ENCODE results near the gene GSTO1. TPM values are rescaled to one million over a fixed set of nuclear protein-coding genes. Genes with fewer than 3 reads are reported as not detected.

Gene GSTO1
- total and polyA plus RNA-seq, 9 of the 15 experiments (the other 6 are each of a cell fraction or from before 2014, with no cell fraction given), result 136 to 592 (median 237) TPM

GRCh38 chr10:104291439-104291951 lies 36.8 kb downstream of the GSTO1 start:
- H3K4me2 ChIP-seq (ENCODE audit: insufficient read depth, low read length), result peak overlapping the region; percentile 34; the same call in 1 of the 2 replicates
- no peaks in the 10 kb centered on the region for H3K9me1 ChIP-seq (ENCODE audit: control insufficient read depth, insufficient read depth, low read length)
- no TSS peak for BruUV-seq (replicated peaks)
- CTCF ChIA-PET (ENCODE audit: low intra/inter-chr PET ratio), result interaction anchor here (0.5 to 3.1 kb wide), 4 partner anchors 15 to 331 kb away, joined by 3 to 63 read pairs (median 4); partner anchors contain the start of gene CFAP58
- intact Hi-C loops (cut with micrococcal nuclease), result loop anchor here (1.0 kb wide), 1 partner anchor 59 kb away; no protein-coding TSS in a partner anchor
- WGBS (ENCODE audit: insufficient coverage, low coverage, missing lambda C conversion rate), result 0% methylated on average over 12 of the region's 26 CpGs
- no peaks in the 10 kb centered on the region for H3K9me3 ChIP-seq (replicated peaks; ENCODE audit: control insufficient read depth, insufficient read depth, low read depth, low read length)
- no peaks in the 10 kb centered on the region for H4K20me1 ChIP-seq (replicated peaks; ENCODE audit: control insufficient read depth, insufficient read depth, low read length)
- ATAC-seq (peak; percentile 98), FAIRE-seq (peak; percentile 90), DNase-seq (ENCODE audit: extremely low read depth in 1 of 4, low spot score in 3 of 4) (peak; percentile 84 to 86 (median 85))
- H3K36me3 ChIP-seq (ENCODE audit: control insufficient read depth, insufficient read depth, low read length), result no peaks in the 10 kb centered on the region
- H3K27me3 ChIP-seq (ENCODE audit: control insufficient read depth in 2 of 2, insufficient read depth in 2 of 2, low read length in 2 of 2), result no peaks in the 10 kb centered on the region
- POLR2A ChIA-PET, result interaction anchor here (0.8 kb wide), 1 partner anchor 627 kb away, joined by 3 read pairs; no protein-coding TSS in a partner anchor
- H3K79me2 ChIP-seq (ENCODE audit: control insufficient read depth, insufficient read depth, low read length), result no peaks in the 10 kb centered on the region
- no peak overlapping the region for H3K4me3 ChIP-seq
- in situ Hi-C loops (cut with MboI), result loop anchor here (10.0 kb wide), 1 partner anchor 53 kb away; no protein-coding TSS in a partner anchor
- no peak overlapping the region for H3K27ac ChIP-seq (ENCODE audit: extremely low read depth, low read depth, low read length)
- H3K4me1 ChIP-seq (replicated peaks in 1 of 2; ENCODE audit: control insufficient read depth in 2 of 2, insufficient read depth in 2 of 2, low read length in 2 of 2), result no peaks in the 10 kb centered on the region; a peak in 1 of 5 replicates
- peak overlapping the region; percentile 59; the same call in 1 of the 2 replicates for H2AFZ ChIP-seq (ENCODE audit: low read depth, low read length)
- no peak overlapping the region for H3K9ac ChIP-seq (ENCODE audit: insufficient read depth in 1 of 2, low read depth in 2 of 2, low read length in 2 of 2)
- TF ChIP-seq RBM14 (IDR thresholded peaks at IDR 0.05; ENCODE audit: borderline replicate concordance, insufficient read depth, low read depth, low read length) (no peak), KLF16 (IDR thresholded peaks at IDR 0.05) (0 out of 2 replicates have a peak, but pooled peaks have one; percentile 45), ZNF282 (CRISPR knock-in tag; IDR thresholded peaks at IDR 0.05) (no peak), RCOR1 (IDR thresholded peaks at IDR 0.05; ENCODE audit: borderline replicate concordance in 1 of 2, low read depth in 2 of 2, low read length in 2 of 2) (peak in 1 of 2 experiments; percentile 62; a peak in 1 of 4 replicates), SPI1 (IDR thresholded peaks at IDR 0.05; ENCODE audit: borderline replicate concordance, low read depth, low read length) (peak; percentile 46; the same call in 1 of the 2 replicates), CTCF (IDR thresholded peaks at IDR 0.05 in 2 of 3, conservative IDR thresholded peaks at IDR 0.05 in 1 of 3; ENCODE audit: insufficient read depth in 2 of 3, low read depth in 1 of 3, low read length in 3 of 3) (peak; percentile 98 to 99 (median 99)), CTBP1 (IDR thresholded peaks at IDR 0.05; ENCODE audit: borderline replicate concordance) (peak; percentile 71), YY1 (IDR thresholded peaks at IDR 0.05; ENCODE audit: borderline replicate concordance in 1 of 3, control insufficient read depth in 1 of 3, extremely low read depth in 1 of 3, insufficient read depth in 3 of 3, insufficient read length in 1 of 3, insufficient replicate concordance in 2 of 3, low read depth in 1 of 3, low read length in 2 of 3) (peak in 1 of 3 experiments; percentile 15), MLX (CRISPR knock-in tag; conservative IDR thresholded peaks at IDR 0.05) (no peak)
